H9 (cell line): ENCODE measurements around the gene CHRNG. TPM values are rescaled to one million over a fixed set of nuclear protein-coding genes. Genes with fewer than 3 reads are reported as not detected.

ENCODE experiments used
- DNase-seq: peaks from one replicate; pipeline ENCODE4 v3.0.0-alpha.2; 2017
- H2AFZ ChIP-seq: one replicate; pipeline ENCODE4 v1.6.1; 2013; ENCODE audit warnings: mild to moderate bottlenecking, low read length, control low read depth, moderate library complexity
- H2AK5ac ChIP-seq: 2 replicates; pipeline ENCODE4 v1.6.1; 2013; ENCODE audit warnings: low read length, control low read depth, mixed read lengths; ENCODE audit not compliant: insufficient read length
- H2BK120ac ChIP-seq: one replicate; pipeline ENCODE4 v1.6.1; 2013; ENCODE audit warnings: low read depth, mild to moderate bottlenecking, low read length, control low read depth, inconsistent platforms; ENCODE audit not compliant: poor library complexity, severe bottlenecking
- H2BK12ac ChIP-seq: 2 replicates; pipeline ENCODE4 v1.6.1; 2013; ENCODE audit warnings: low read length, control low read depth, mixed read lengths, low read depth; ENCODE audit not compliant: insufficient read length
- H2BK15ac ChIP-seq: 2 replicates; pipeline ENCODE4 v1.6.1; 2013; ENCODE audit warnings: low read depth, low read length, control low read depth
- H2BK20ac ChIP-seq: one replicate; pipeline ENCODE4 v1.6.1; 2013; ENCODE audit warnings: low read depth, mild to moderate bottlenecking, low read length, control low read depth, inconsistent platforms; ENCODE audit not compliant: poor library complexity, severe bottlenecking
- H2BK5ac ChIP-seq: 2 replicates; pipeline ENCODE4 v1.6.1; 2013; ENCODE audit warnings: low read length, control low read depth, mixed read lengths; ENCODE audit not compliant: insufficient read length
- H3K14ac ChIP-seq: 2 replicates; pipeline ENCODE4 v1.6.1; 2013; ENCODE audit warnings: low read length, control low read depth; ENCODE audit not compliant: insufficient read depth
- H3K18ac ChIP-seq: 2 replicates; pipeline ENCODE4 v1.6.1; 2013; ENCODE audit warnings: low read depth, mild to moderate bottlenecking, mixed read lengths, low read length, control low read depth; ENCODE audit not compliant: insufficient read length
- H3K23ac ChIP-seq: 2 replicates; pipeline ENCODE4 v1.6.1; 2013; ENCODE audit warnings: low read length, control low read depth, mixed read lengths, low read depth; ENCODE audit not compliant: insufficient read length
- H3K23me2 ChIP-seq: 2 replicates; pipeline ENCODE4 v1.6.1; 2013; ENCODE audit warnings: low read depth, mild to moderate bottlenecking, mixed read lengths, low read length, control low read depth; ENCODE audit not compliant: insufficient read length, poor library complexity, severe bottlenecking
- H3K27ac ChIP-seq: 2 replicates; pipeline ENCODE4 v1.5.1; 2013; ENCODE audit warnings: low read length, control low read depth, mixed read lengths, low read depth; ENCODE audit not compliant: insufficient read length
- H3K27me3 ChIP-seq: 2 replicates; pipeline ENCODE4 v1.6.1; 2013; ENCODE audit warnings: low read length, control low read depth, inconsistent platforms; ENCODE audit not compliant: insufficient read depth
- H3K4ac ChIP-seq: 2 replicates; pipeline ENCODE4 v1.6.1; 2013; ENCODE audit warnings: low read depth, mild to moderate bottlenecking, control low read depth, inconsistent platforms, low read length, moderate library complexity
- H3K4me1 ChIP-seq: 2 replicates; pipeline ENCODE4 v1.6.1; 2013; ENCODE audit warnings: low read length, control low read depth, inconsistent platforms; ENCODE audit not compliant: insufficient read depth
- H3K4me2 ChIP-seq: 2 replicates; pipeline ENCODE4 v1.6.1; 2013; ENCODE audit warnings: low read length, control low read depth, mixed read lengths; ENCODE audit not compliant: insufficient read length, insufficient read depth
- H3K56ac ChIP-seq: 2 replicates; pipeline ENCODE4 v1.6.1; 2013; ENCODE audit warnings: low read depth, mild to moderate bottlenecking, mixed read lengths, low read length, control low read depth; ENCODE audit not compliant: insufficient read length
- H3K79me1 ChIP-seq: 2 replicates; pipeline ENCODE4 v1.6.1; 2013; ENCODE audit warnings: low read depth, mild to moderate bottlenecking, moderate library complexity, low read length, control low read depth, inconsistent platforms; ENCODE audit not compliant: insufficient read depth, poor library complexity, severe bottlenecking
- H3K79me2 ChIP-seq: 2 replicates; pipeline ENCODE4 v1.6.1; 2013; ENCODE audit warnings: low read length, control low read depth, inconsistent platforms; ENCODE audit not compliant: insufficient read depth
- H3K9ac ChIP-seq: 2 replicates; pipeline ENCODE4 v1.6.1; 2013; ENCODE audit warnings: low read length, control low read depth, mixed read lengths; ENCODE audit not compliant: insufficient read length; ENCODE audit errors: extremely low read depth
- H3K9me3 ChIP-seq: one replicate; pipeline ENCODE4 v1.6.1; 2013; ENCODE audit warnings: low read depth, low read length, inconsistent platforms; ENCODE audit not compliant: control insufficient read depth
- H3T11ph ChIP-seq: one replicate; pipeline ENCODE4 v1.6.1; 2013; ENCODE audit warnings: mild to moderate bottlenecking, low read length, control low read depth, inconsistent platforms
- H4K20me1 ChIP-seq: one replicate; pipeline ENCODE4 v1.6.1; 2013; ENCODE audit not compliant: control insufficient read depth, insufficient read length, insufficient read depth
- H4K5ac ChIP-seq: 2 replicates; pipeline ENCODE4 v1.6.1; 2013; ENCODE audit warnings: low read depth, mild to moderate bottlenecking, mixed read lengths, low read length, control low read depth; ENCODE audit not compliant: insufficient read length
- H4K8ac ChIP-seq: replicated peaks from 2 replicates; pipeline ENCODE4 v1.6.1; 2013; ENCODE audit warnings: low read length, control low read depth, mixed read lengths, low read depth; ENCODE audit not compliant: insufficient read length
- H4K91ac ChIP-seq: 2 replicates; pipeline ENCODE4 v1.6.1; 2013; ENCODE audit warnings: low read depth, mild to moderate bottlenecking, moderate library complexity, mixed read lengths, low read length, control low read depth; ENCODE audit not compliant: insufficient read length
- H3K27ac Mint-ChIP-seq, 3 experiments: 2 replicates in 2 of 3; 3 replicates in 1 of 3; pipeline ENCODE4 v1.8.0; 2020 to 2021; ENCODE audit warnings: mixed read lengths in 3 of 3, mild to moderate bottlenecking in 1 of 3, moderate library complexity in 1 of 3
- H3K27me3 Mint-ChIP-seq: 2 replicates; pipeline ENCODE4 v1.8.0; 2021; ENCODE audit warnings: low read depth, mild to moderate bottlenecking, moderate library complexity, mixed read lengths
- H3K36me3 Mint-ChIP-seq, 3 experiments: 2 replicates in 2 of 3; 3 replicates in 1 of 3; pipeline ENCODE4 v1.8.0; 2020 to 2021; ENCODE audit warnings: low read depth in 3 of 3, mixed read lengths in 3 of 3; ENCODE audit not compliant: insufficient read depth in 1 of 3
- H3K4me1 Mint-ChIP-seq, 2 experiments: 2 replicates each; pipeline ENCODE4 v1.8.0; 2020; ENCODE audit warnings: mixed read lengths in 2 of 2
- H3K4me3 Mint-ChIP-seq, 2 experiments: 2 replicates in 1 of 2; 3 replicates in 1 of 2; pipeline ENCODE4 v1.8.0; 2020 to 2021; ENCODE audit warnings: mild to moderate bottlenecking in 2 of 2, mixed read lengths in 2 of 2, moderate library complexity in 1 of 2
- H3K9me3 Mint-ChIP-seq, 2 experiments: 2 replicates in 1 of 2; 3 replicates in 1 of 2; pipeline ENCODE4 v1.8.0; 2020; ENCODE audit warnings: mild to moderate bottlenecking in 2 of 2, mixed read lengths in 2 of 2, moderate library complexity in 1 of 2
- CTCF ChIP-seq: fragments of 200-600 bp; sonication (generic); conservative IDR thresholded peaks from 3 replicates; pipeline ENCODE4 v1.8.0; 2021; ENCODE audit warnings: antibody characterized with exemption, mild to moderate bottlenecking
- WGBS: extraction: QIAGEN DNeasy Blood & Tissue Kit; methylation state at CpG from one replicate; pipeline ENCODE4 v1.1.7; 2013; ENCODE audit warnings: missing lambda C conversion rate, low lambda C conversion rate, mixed read lengths; ENCODE audit not compliant: insufficient read length; ENCODE audit errors: extremely low coverage; 5-methylcytosine and 5-hydroxymethylcytosine counted together
- total RNA-seq: library from RNA; stranded (reverse); gene quantifications from 2 replicates; pipeline ENCODE4 v1.2.1, GENCODE V29; 2021

The CHRNG gene
- total RNA-seq, 1 experiment from 2014 or later, result not detected

GRCh38 chr2:232592772-232593395, 53.4 kb downstream of the CHRNG start:
- H3K79me1 ChIP-seq, result no peaks in the 10 kb centered on the region
- peaks cover 16 to 18% of the 10 kb centered on the region in 2 experiments for H3K4me1 Mint-ChIP-seq
- H3K4me1 ChIP-seq, result no peaks in the 10 kb centered on the region
- no peak overlapping the region for H2BK5ac ChIP-seq
- no peak overlapping the region for H3K4me3 Mint-ChIP-seq
- no peak overlapping the region for H3K18ac ChIP-seq
- no peak overlapping the region for H2BK12ac ChIP-seq
- H4K91ac ChIP-seq, result no peak overlapping the region
- DNase-seq, result no peak
- H3K79me2 ChIP-seq, result no peaks in the 10 kb centered on the region
- no peak overlapping the region for H3K23ac ChIP-seq
- H3K27me3 Mint-ChIP-seq, result peaks cover 3% of the 10 kb centered on the region; the same call in 1 of the 2 replicates
- H3K23me2 ChIP-seq, result no peaks in the 10 kb centered on the region
- H4K5ac ChIP-seq, result no peak overlapping the region
- H3T11ph ChIP-seq, result no peak overlapping the region
- no peak overlapping the region for H2BK120ac ChIP-seq
- H3K9me3 ChIP-seq, result no peaks in the 10 kb centered on the region
- no peak overlapping the region for H2AFZ ChIP-seq
- no peak overlapping the region for H3K9ac ChIP-seq
- no peak overlapping the region for H3K27ac Mint-ChIP-seq
- no peak overlapping the region for H3K56ac ChIP-seq
- TF ChIP-seq CTCF, result no peak
- no CpG with 5 or more reads among the region's 3 CpGs for WGBS
- H3K36me3 Mint-ChIP-seq, result peaks cover 2 to 14% (median 6%) of the 10 kb centered on the region in 3 experiments; a peak in 5 of 7 replicates
- no peak overlapping the region for H3K27ac ChIP-seq
- H3K27me3 ChIP-seq, result no peaks in the 10 kb centered on the region
- H4K20me1 ChIP-seq, result peaks cover 3% of the 10 kb centered on the region
- H4K8ac ChIP-seq, result no peak overlapping the region
- no peak overlapping the region for H2BK15ac ChIP-seq
- H2AK5ac ChIP-seq, result no peak overlapping the region
- H3K14ac ChIP-seq, result no peak overlapping the region
- H3K4ac ChIP-seq, result no peak overlapping the region
- no peak overlapping the region for H2BK20ac ChIP-seq
- peaks cover 0 to 12% of the 10 kb centered on the region in 2 experiments; a peak in 3 of 5 replicates for H3K9me3 Mint-ChIP-seq
- no peak overlapping the region for H3K4me2 ChIP-seq
